A673 (cell line): ENCODE measurements around the gene SEMA3A. TPM values are rescaled to one million over a fixed set of nuclear protein-coding genes. Genes with fewer than 3 reads are reported as not detected.
"Not testable (repeated sequence)": the region's sequence is repeated elsewhere in the genome, so short reads cannot be mapped to it uniquely, and the experiment has no call there.

ENCODE experiments used
- BruUV-seq: library from RNA; stranded (reverse); fragments of 400-500 nt; replicated peaks from 2 replicates; lab custom pipeline; 2021; lab: Mats Ljungman, UMichigan
- CTCF ChIA-PET: fragments of 300-600 bp; sonication (Branson Sonifier 250); formaldehyde crosslinking; loops from one replicate; lab custom pipeline; 2022; ENCODE audit warnings: antibody characterized with exemption; lab: Charles Lee
- POLR2A ChIA-PET: fragments of 300-600 bp; sonication (Branson Sonifier 250); formaldehyde crosslinking; loops from one replicate; lab custom pipeline; 2022; ENCODE audit warnings: antibody characterized with exemption; ENCODE audit not compliant: low non-redundant PET; lab: Charles Lee
- DNase-seq: peaks from one replicate; pipeline ENCODE4 v3.0.0-alpha.2; 2015; ENCODE audit warnings: low spot score
- H3K27ac ChIP-seq: fragments of 200-600 bp; sonication (generic); 2 replicates; pipeline ENCODE4 v1.5.1; 2016; ENCODE audit warnings: mixed run types, low read depth, mild to moderate bottlenecking, mixed read lengths, antibody characterized with exemption, low read length; ENCODE audit not compliant: poor library complexity, severe bottlenecking
- H3K27me3 ChIP-seq: fragments of 200-600 bp; sonication (generic); replicated peaks from 2 replicates; pipeline ENCODE4 v1.6.1; 2017; ENCODE audit warnings: mixed run types, low read depth, mild to moderate bottlenecking, mixed read lengths, antibody characterized with exemption, low read length; ENCODE audit not compliant: insufficient read depth, poor library complexity
- H3K36me3 ChIP-seq: fragments of 200-600 bp; sonication (generic); 2 replicates; pipeline ENCODE4 v1.6.1; 2016; ENCODE audit warnings: mixed run types, mild to moderate bottlenecking, mixed read lengths, antibody characterized with exemption, low read length; ENCODE audit not compliant: insufficient read depth, poor library complexity, severe bottlenecking
- H3K4me1 ChIP-seq: fragments of 200-600 bp; sonication (generic); 2 replicates; pipeline ENCODE4 v1.6.1; 2017; ENCODE audit warnings: mixed run types, mild to moderate bottlenecking, mixed read lengths, antibody characterized with exemption, low read length; ENCODE audit not compliant: insufficient read depth, poor library complexity, severe bottlenecking
- H3K4me3 ChIP-seq: fragments of 200-600 bp; sonication (generic); 2 replicates; pipeline ENCODE4 v1.5.1; 2016; ENCODE audit warnings: low read depth, mixed run types, mild to moderate bottlenecking, mixed read lengths, low read length; ENCODE audit not compliant: poor library complexity, severe bottlenecking
- H3K9me3 ChIP-seq: fragments of 200-600 bp; sonication (generic); 2 replicates; pipeline ENCODE4 v1.6.1; 2016; ENCODE audit warnings: mixed run types, low read depth, mild to moderate bottlenecking, mixed read lengths, antibody characterized with exemption, low read length; ENCODE audit not compliant: poor library complexity, severe bottlenecking
- CTCF ChIP-seq: fragments of 300-800, 200-600 bp; sonication (generic); conservative IDR thresholded peaks from 2 replicates; pipeline ENCODE4 v1.5.1; 2017; ENCODE audit warnings: low read depth, mild to moderate bottlenecking, antibody characterized with exemption, low read length, moderate library complexity, mixed read lengths
- EZH2 ChIP-seq: fragments of 200-600 bp; sonication (generic); IDR thresholded peaks from 2 replicates; pipeline ENCODE4 v1.6.1; 2017; ENCODE audit warnings: borderline replicate concordance, low read depth, mild to moderate bottlenecking, mixed read lengths, antibody characterized with exemption, low read length; ENCODE audit not compliant: poor library complexity, severe bottlenecking
- intact Hi-C: fragments of 100-400 bp; cut with micrococcal nuclease; formaldehyde crosslinking; loops from one replicate; pipeline ENCODE4 v1.10.0; 2022; ENCODE audit not compliant: unreplicated experiment
- total RNA-seq: library from RNA; stranded (reverse); gene quantifications from 2 replicates; pipeline ENCODE4 v1.2.3, GENCODE V29; 2021

Gene SEMA3A
- total RNA-seq, 1 experiment from 2014 or later: 22.8 TPM

GRCh38 chr7:84070770-84071169 lies 123.8 kb downstream of the SEMA3A start:
- H3K4me1 ChIP-seq: peaks cover 59% of the 10 kb centered on the region
- CTCF ChIA-PET: no interaction called here
- H3K4me3 ChIP-seq: no peak overlapping the region
- POLR2A ChIA-PET: no interaction called here
- H3K9me3 ChIP-seq: no peaks in the 10 kb centered on the region
- no peaks in the 10 kb centered on the region for H3K27me3 ChIP-seq
- H3K36me3 ChIP-seq: no peaks in the 10 kb centered on the region
- TF ChIP-seq CTCF (no peak), EZH2 (no peak)
- DNase-seq: peak; percentile 81
- intact Hi-C loops: loop anchor here (2.0 kb wide), 1 partner anchor 66 kb away; no protein-coding TSS in a partner anchor
- peak overlapping the region; percentile 88 for H3K27ac ChIP-seq
- no TSS peak for BruUV-seq

GRCh38 chr7:84069999-84070500 lies 124.5 kb downstream of the SEMA3A start:
- no TSS peak for BruUV-seq
- no peak overlapping the region for H3K4me3 ChIP-seq
- H3K27ac ChIP-seq: peak overlapping the region; percentile 88
- ChIA-PET POLR2A (interaction anchor here (0.6 kb wide), 1 partner anchor 186 kb away, joined by 3 read pairs; no protein-coding TSS in a partner anchor), CTCF (no interaction called here)
- H3K27me3 ChIP-seq: no peaks in the 10 kb centered on the region
- intact Hi-C loops: loop anchor here (2.0 kb wide), 1 partner anchor 67 kb away; no protein-coding TSS in a partner anchor
- DNase-seq: peak; percentile 78
- no peaks in the 10 kb centered on the region for H3K9me3 ChIP-seq
- TF ChIP-seq CTCF (no peak), EZH2 (no peak)
- H3K36me3 ChIP-seq: no peaks in the 10 kb centered on the region
- H3K4me1 ChIP-seq: peaks cover 59% of the 10 kb centered on the region

GRCh38 chr7:84069033-84069432 lies 125.6 kb downstream of the SEMA3A start:
- ChIA-PET POLR2A (no interaction called here), CTCF (no interaction called here)
- TF ChIP-seq CTCF (no peak), EZH2 (no peak)
- Histone ChIP-seq H3K36me3 (no peaks in the 10 kb centered on the region), H3K4me3 (no peak overlapping the region), H3K27ac (peak overlapping the region; percentile 88), H3K27me3 (no peaks in the 10 kb centered on the region), H3K4me1 (peaks cover 54% of the 10 kb centered on the region), H3K9me3 (no peaks in the 10 kb centered on the region)
- DNase-seq: peak; percentile 61
- BruUV-seq: no TSS peak
- intact Hi-C loops: no loop called here

GRCh38 chr7:84062489-84062901 lies 132.1 kb downstream of the SEMA3A start:
- H3K36me3 ChIP-seq, H3K27me3 ChIP-seq, intact Hi-C loops, BruUV-seq, H3K9me3 ChIP-seq, H3K4me3 ChIP-seq, DNase-seq, H3K27ac ChIP-seq, CTCF ChIA-PET, POLR2A ChIA-PET: not testable (repeated sequence)
- peaks cover 22% of the 10 kb centered on the region for H3K4me1 ChIP-seq
